ENCODE measurements around the gene CARD19.

Gene CARD19

GRCh38 chr9:93129691-93130500 lies 33.9 kb downstream of the CARD19 start:
- TF ChIP-seq, protein P1, sequence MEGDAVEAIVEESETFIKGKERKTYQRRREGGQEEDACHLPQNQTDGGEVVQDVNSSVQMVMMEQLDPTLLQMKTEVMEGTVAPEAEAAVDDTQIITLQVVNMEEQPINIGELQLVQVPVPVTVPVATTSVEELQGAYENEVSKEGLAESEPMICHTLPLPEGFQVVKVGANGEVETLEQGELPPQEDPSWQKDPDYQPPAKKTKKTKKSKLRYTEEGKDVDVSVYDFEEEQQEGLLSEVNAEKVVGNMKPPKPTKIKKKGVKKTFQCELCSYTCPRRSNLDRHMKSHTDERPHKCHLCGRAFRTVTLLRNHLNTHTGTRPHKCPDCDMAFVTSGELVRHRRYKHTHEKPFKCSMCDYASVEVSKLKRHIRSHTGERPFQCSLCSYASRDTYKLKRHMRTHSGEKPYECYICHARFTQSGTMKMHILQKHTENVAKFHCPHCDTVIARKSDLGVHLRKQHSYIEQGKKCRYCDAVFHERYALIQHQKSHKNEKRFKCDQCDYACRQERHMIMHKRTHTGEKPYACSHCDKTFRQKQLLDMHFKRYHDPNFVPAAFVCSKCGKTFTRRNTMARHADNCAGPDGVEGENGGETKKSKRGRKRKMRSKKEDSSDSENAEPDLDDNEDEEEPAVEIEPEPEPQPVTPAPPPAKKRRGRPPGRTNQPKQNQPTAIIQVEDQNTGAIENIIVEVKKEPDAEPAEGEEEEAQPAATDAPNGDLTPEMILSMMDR (IDR thresholded peaks at IDR 0.05): no peak

GRCh38 chr9:93130861-93131481 lies 35.0 kb downstream of the CARD19 start:
- TF ChIP-seq, protein P1 (IDR thresholded peaks at IDR 0.05): no peak

DNA sequence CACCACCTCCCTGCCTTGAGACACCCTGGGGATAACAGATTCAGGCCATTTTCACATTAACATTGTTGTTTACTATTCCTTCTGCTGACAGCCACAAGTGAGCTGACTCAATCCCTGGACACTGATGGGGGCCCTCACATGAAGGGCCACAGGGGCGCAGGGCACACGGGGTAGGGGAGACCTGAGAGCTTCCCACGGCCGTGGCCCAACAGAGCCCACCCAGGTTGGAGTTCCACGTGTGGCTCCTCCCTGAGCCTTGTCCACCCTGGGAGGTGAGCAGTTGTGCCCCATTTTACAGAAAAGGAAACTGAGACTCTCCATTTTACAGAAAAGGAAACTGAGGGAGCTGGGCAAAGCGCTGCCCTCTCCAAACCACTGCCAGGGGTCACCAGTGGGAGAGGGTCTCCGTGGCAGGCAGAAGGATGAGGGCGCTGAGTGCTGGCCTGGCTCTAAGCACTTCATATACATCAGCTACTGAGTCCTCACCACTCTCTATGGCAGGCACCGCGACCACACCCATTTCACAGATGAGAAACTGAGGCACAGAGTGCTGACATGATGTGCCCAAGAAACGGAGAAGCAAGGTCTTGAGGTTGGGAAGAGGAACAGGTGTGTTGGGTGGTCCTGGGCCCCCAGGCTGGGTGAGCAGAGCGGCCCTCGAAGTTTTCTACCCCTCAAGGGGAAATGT lies 35.7 kb downstream of the CARD19 start:
- TF ChIP-seq, protein P1 (IDR thresholded peaks at IDR 0.05): no peak

DNA sequence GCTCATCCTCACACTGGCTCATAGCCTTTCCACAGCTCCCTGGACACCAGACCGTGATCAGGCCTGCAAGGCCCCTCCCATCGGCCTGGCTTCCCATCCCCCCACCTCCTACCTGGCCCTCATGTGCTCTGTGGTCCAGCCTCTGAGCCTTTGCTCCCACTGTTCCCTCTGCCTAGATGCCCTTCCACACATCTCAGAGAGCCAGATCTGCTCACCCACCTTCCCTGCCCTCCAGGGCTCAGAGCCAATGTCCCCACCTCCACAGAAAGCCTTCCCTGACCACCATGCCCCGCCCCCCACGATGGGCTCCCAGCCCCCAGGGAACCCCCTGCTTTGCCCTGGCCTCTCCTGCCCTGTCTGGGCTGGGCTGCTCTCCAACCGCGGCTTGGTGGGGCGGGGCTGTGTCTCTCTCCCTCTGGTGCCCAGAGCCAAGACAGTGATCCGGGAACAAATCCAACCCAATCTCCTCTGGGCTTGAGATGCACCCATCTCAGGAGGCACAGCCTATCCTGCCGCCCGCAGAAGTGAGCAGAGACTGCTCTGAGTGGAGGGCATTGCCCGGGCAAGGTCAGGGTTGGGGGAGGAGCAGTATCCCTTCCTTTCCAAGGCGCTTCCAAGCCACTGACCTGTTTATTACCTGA lies 36.4 kb downstream of the CARD19 start:
- TF ChIP-seq, protein P1 (IDR thresholded peaks at IDR 0.05): no peak

- TF ChIP-seq, protein P1 (IDR thresholded peaks at IDR 0.05): no peak
These were observed 37.1 kb downstream of the CARD19 start for GRCh38 chr9:93132946-93133680.

DNA sequence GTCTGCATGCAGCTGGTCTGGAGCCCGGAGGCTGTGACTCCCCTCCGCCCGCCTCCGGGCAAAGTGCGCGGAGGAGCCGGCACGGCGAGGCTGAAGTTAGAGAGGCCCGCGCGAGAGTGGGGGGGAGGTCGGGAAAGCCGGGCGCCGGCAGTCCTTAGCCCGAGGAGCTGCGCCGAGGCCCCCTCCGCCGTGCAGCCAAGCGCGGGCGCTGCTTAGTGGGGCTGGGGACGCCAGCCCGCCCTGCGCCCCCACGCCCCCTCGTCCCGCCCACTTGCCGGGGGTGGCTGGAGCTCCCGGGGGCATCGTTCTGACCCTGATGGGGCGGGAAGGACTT lies 37.6 kb downstream of the CARD19 start:
- TF ChIP-seq, protein P1 (IDR thresholded peaks at IDR 0.05): no peak
